Measurements from ENCODE around the gene RBFA. TPM values are rescaled to one million over a fixed set of nuclear protein-coding genes. Genes with fewer than 3 reads are reported as not detected.
"Not testable (repeated sequence)": the region's sequence is repeated elsewhere in the genome, so short reads cannot be mapped to it uniquely, and the experiment has no call there.

Gene RBFA
- total and polyA plus RNA-seq, 10 of the 15 experiments (the other 5 are each of a cell fraction or from before 2014, with no cell fraction given): 7.2 to 56.0 (median 37.7) TPM

DNA sequence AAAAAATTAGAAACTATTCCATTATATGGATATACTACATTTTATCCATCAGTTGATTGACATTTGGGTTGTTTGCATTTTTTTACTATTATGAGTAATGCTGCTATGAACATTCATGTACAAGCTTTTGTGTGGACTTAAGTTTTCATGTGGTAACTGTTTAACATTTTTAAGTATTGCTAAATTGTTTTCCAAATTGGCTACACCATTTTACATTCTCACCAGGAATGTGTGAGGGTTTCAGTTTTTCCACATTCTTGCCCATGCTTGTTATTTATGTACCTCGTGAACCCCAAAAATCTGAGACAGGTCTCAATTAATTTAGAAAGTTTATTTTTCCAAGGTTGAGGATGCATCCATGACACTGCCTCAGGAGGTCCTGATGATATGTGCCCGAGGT lies 42.7 kb upstream of the RBFA start:
- H3K9me3 ChIP-seq (replicated peaks; ENCODE audit: control insufficient read depth, insufficient read depth, low read length): no peaks in the 10 kb centered on the region; the same call in 2 of the 3 replicates
- H3K79me2 ChIP-seq (ENCODE audit: control insufficient read depth, insufficient read depth, low read length): peaks cover 23% of the 10 kb centered on the region
- peaks cover 2% of the 10 kb centered on the region; the same call in 1 of the 2 replicates for H4K20me1 ChIP-seq (ENCODE audit: control insufficient read depth, insufficient read depth)
- ATAC-seq (no peak), FAIRE-seq (no peak), DNase-seq (ENCODE audit: low read depth, low spot score) (no peak)
- H3K27me3 ChIP-seq (replicated peaks in 1 of 2; ENCODE audit: control insufficient read depth in 2 of 2, insufficient read depth in 2 of 2, low read length in 1 of 2): no peaks in the 10 kb centered on the region
- TF ChIP-seq ZZZ3 (IDR thresholded peaks at IDR 0.05; ENCODE audit: control insufficient read depth, insufficient read length, low read depth) (no peak), MTA2 (IDR thresholded peaks at IDR 0.05; ENCODE audit: low read depth) (no peak), ZNF622 (IDR thresholded peaks at IDR 0.05) (no peak), SMAD1 (IDR thresholded peaks at IDR 0.05; ENCODE audit: low read depth, partially characterized antibody) (no peak), HCFC1 (IDR thresholded peaks at IDR 0.05; ENCODE audit: low read length) (no peak), EED (IDR thresholded peaks at IDR 0.05; ENCODE audit: low read depth) (no peak)
- TF ChIP-seq, protein P1, sequence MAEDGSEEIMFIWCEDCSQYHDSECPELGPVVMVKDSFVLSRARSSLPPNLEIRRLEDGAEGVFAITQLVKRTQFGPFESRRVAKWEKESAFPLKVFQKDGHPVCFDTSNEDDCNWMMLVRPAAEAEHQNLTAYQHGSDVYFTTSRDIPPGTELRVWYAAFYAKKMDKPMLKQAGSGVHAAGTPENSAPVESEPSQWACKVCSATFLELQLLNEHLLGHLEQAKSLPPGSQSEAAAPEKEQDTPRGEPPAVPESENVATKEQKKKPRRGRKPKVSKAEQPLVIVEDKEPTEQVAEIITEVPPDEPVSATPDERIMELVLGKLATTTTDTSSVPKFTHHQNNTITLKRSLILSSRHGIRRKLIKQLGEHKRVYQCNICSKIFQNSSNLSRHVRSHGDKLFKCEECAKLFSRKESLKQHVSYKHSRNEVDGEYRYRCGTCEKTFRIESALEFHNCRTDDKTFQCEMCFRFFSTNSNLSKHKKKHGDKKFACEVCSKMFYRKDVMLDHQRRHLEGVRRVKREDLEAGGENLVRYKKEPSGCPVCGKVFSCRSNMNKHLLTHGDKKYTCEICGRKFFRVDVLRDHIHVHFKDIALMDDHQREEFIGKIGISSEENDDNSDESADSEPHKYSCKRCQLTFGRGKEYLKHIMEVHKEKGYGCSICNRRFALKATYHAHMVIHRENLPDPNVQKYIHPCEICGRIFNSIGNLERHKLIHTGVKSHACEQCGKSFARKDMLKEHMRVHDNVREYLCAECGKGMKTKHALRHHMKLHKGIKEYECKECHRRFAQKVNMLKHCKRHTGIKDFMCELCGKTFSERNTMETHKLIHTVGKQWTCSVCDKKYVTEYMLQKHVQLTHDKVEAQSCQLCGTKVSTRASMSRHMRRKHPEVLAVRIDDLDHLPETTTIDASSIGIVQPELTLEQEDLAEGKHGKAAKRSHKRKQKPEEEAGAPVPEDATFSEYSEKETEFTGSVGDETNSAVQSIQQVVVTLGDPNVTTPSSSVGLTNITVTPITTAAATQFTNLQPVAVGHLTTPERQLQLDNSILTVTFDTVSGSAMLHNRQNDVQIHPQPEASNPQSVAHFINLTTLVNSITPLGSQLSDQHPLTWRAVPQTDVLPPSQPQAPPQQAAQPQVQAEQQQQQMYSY (CRISPR knock-in tag; IDR thresholded peaks at IDR 0.05): no peak
- TF ChIP-seq, protein P2, sequence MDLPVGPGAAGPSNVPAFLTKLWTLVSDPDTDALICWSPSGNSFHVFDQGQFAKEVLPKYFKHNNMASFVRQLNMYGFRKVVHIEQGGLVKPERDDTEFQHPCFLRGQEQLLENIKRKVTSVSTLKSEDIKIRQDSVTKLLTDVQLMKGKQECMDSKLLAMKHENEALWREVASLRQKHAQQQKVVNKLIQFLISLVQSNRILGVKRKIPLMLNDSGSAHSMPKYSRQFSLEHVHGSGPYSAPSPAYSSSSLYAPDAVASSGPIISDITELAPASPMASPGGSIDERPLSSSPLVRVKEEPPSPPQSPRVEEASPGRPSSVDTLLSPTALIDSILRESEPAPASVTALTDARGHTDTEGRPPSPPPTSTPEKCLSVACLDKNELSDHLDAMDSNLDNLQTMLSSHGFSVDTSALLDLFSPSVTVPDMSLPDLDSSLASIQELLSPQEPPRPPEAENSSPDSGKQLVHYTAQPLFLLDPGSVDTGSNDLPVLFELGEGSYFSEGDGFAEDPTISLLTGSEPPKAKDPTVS (IDR thresholded peaks at IDR 0.05; ENCODE audit: low read depth, low read length): no peak
- H3K9ac ChIP-seq (ENCODE audit: control insufficient read depth, insufficient read depth, low read length): no peak overlapping the region
- ChIA-PET POLR2A (no interaction called here), CTCF (no interaction called here), SMC1A (ENCODE audit: uncharacterized antibody, unreplicated experiment) (no interaction called here), RAD21 (ENCODE audit: unreplicated experiment) (no interaction called here)
- in situ Hi-C loops (cut with MboI): loop anchor here (10.0 kb wide), 1 partner anchor 63 kb away; no protein-coding TSS in a partner anchor
- 77% methylated on average over 2 of the region's 2 CpGs for WGBS (ENCODE audit: insufficient coverage, insufficient replicate concordance, low lambda C conversion rate, missing lambda C conversion rate)
- H2AFZ ChIP-seq (ENCODE audit: control insufficient read depth, low read depth, low read length): no peak overlapping the region
- no TSS peak for BruUV-seq (replicated peaks)
- H3K4me1 ChIP-seq (ENCODE audit: control insufficient read depth, insufficient read depth, low read length): no peaks in the 10 kb centered on the region
- no peaks in the 10 kb centered on the region; a peak in 1 of 4 replicates for H3K36me3 ChIP-seq (ENCODE audit: control insufficient read depth in 2 of 2, insufficient read depth in 2 of 2, low read length in 1 of 2)
- intact Hi-C loops (cut with micrococcal nuclease; ENCODE audit: unreplicated experiment): no loop called here
- no peak overlapping the region for H3K4me3 ChIP-seq
- no peak overlapping the region for H3K27ac ChIP-seq (ENCODE audit: control insufficient read depth, insufficient read depth)
- no peak overlapping the region for H3K4me2 ChIP-seq (ENCODE audit: control insufficient read depth, insufficient read depth)

DNA sequence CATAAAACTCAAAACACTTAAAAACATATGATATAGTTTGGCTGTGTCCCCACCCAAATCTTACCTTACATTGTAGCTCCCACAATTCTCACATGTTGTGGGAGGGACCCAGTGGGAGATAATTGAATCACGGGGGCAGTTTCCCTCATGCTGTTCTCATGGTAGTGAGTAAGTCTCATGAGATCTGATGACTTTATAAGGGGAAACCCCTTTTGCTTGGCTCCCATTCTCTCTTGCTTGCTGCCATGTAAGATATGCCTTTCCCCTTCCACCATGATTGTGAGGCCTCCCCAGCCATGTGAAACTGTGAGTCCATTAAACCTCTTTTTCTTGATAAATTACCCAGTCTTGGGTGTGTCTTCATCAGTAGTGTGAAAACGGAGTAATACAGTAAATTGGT lies 34.5 kb upstream of the RBFA start:
- CTCF ChIA-PET: interaction anchor here (0.6 kb wide), 1 partner anchor 13 kb away, joined by 4 read pairs; no protein-coding TSS in a partner anchor

More for the DNA sequence above, 34.5 kb upstream of the RBFA start:
- H3K9me3 ChIP-seq (replicated peaks; ENCODE audit: control insufficient read depth, insufficient read depth, low read length); POLR2A ChIA-PET; FAIRE-seq; H3K4me3 ChIP-seq; H3K27me3 ChIP-seq (replicated peaks in 1 of 2; ENCODE audit: control insufficient read depth in 2 of 2, insufficient read depth in 2 of 2, low read length in 1 of 2); H3K79me2 ChIP-seq (ENCODE audit: control insufficient read depth, insufficient read depth, low read length); H3K27ac ChIP-seq (ENCODE audit: control insufficient read depth, insufficient read depth); BruUV-seq (replicated peaks); H3K36me3 ChIP-seq (ENCODE audit: control insufficient read depth in 2 of 2, insufficient read depth in 2 of 2, low read length in 1 of 2); DNase-seq (ENCODE audit: low read depth, low spot score); intact Hi-C loops (cut with micrococcal nuclease; ENCODE audit: unreplicated experiment); H3K4me2 ChIP-seq (ENCODE audit: control insufficient read depth, insufficient read depth); ATAC-seq; H2AFZ ChIP-seq (ENCODE audit: control insufficient read depth, low read depth, low read length); H3K4me1 ChIP-seq (ENCODE audit: control insufficient read depth, insufficient read depth, low read length); H3K9ac ChIP-seq (ENCODE audit: control insufficient read depth, insufficient read depth, low read length); H4K20me1 ChIP-seq (ENCODE audit: control insufficient read depth, insufficient read depth): not testable (repeated sequence)
- ChIA-PET SMC1A (ENCODE audit: uncharacterized antibody, unreplicated experiment) (interaction anchor here (0.6 kb wide), 1 partner anchor 1088 kb away, joined by 3 read pairs; no protein-coding TSS in a partner anchor), RAD21 (ENCODE audit: unreplicated experiment) (interaction anchor here (0.6 kb wide), 1 partner anchor 12 kb away, joined by 3 read pairs; the partner anchor contains the start of gene TXNL4A)
- in situ Hi-C loops (cut with MboI): loop anchor here (10.0 kb wide), 1 partner anchor 55 kb away; no protein-coding TSS in a partner anchor
- 14% methylated on average over 2 of the region's 2 CpGs for WGBS (ENCODE audit: insufficient coverage, insufficient replicate concordance, low lambda C conversion rate, missing lambda C conversion rate)

All from GM12878 (cell line).